ENCODE data around the gene PTPRT.

Gene PTPRT

GRCh38 chr20:42974347-42974746 lies 215.4 kb downstream of the PTPRT start:
- no peak for DNase-seq (ENCODE audit: low read depth in 2 of 2)

- no peak for DNase-seq (ENCODE audit: low read depth in 2 of 2)
These were observed 217.1 kb downstream of the PTPRT start for GRCh38 chr20:42972591-42972990.

- no peak for DNase-seq (ENCODE audit: low read depth in 2 of 2)
These were observed 221.0 kb downstream of the PTPRT start for GRCh38 chr20:42968746-42969145.

- no peak for DNase-seq (ENCODE audit: low read depth in 2 of 2)
These were observed 225.9 kb downstream of the PTPRT start for GRCh38 chr20:42963796-42964195.

GRCh38 chr20:42961771-42962170 lies 227.9 kb downstream of the PTPRT start:
- no peak for DNase-seq (ENCODE audit: low read depth in 2 of 2)

- no peak for DNase-seq (ENCODE audit: low read depth in 2 of 2)
These were observed 229.7 kb downstream of the PTPRT start for GRCh38 chr20:42959996-42960395.

- no peak for DNase-seq (ENCODE audit: low read depth in 2 of 2)
These were observed 231.2 kb downstream of the PTPRT start for GRCh38 chr20:42958367-42959069.

- DNase-seq (ENCODE audit: low read depth in 2 of 2), result no peak
These were observed 232.0 kb downstream of the PTPRT start for GRCh38 chr20:42957704-42958095.

- no peak for DNase-seq (ENCODE audit: low read depth in 2 of 2)
These were observed 232.5 kb downstream of the PTPRT start for GRCh38 chr20:42957018-42957703.

GRCh38 chr20:42955713-42956112 lies 234.0 kb downstream of the PTPRT start:
- no peak for DNase-seq (ENCODE audit: low read depth in 2 of 2)

- DNase-seq (ENCODE audit: low read depth in 2 of 2), result no peak
These were observed 234.8 kb downstream of the PTPRT start for GRCh38 chr20:42954951-42955350.

GRCh38 chr20:42949950-42950349 lies 239.8 kb downstream of the PTPRT start:
- no peak for DNase-seq (ENCODE audit: low read depth in 2 of 2)

GRCh38 chr20:42945234-42945994 lies 244.3 kb downstream of the PTPRT start:
- no peak for DNase-seq (ENCODE audit: low read depth in 2 of 2)

GRCh38 chr20:42941629-42942028 lies 248.1 kb downstream of the PTPRT start:
- DNase-seq (ENCODE audit: low read depth in 2 of 2), result no peak

- DNase-seq (ENCODE audit: low read depth in 2 of 2), result no peak
These were observed 251.1 kb downstream of the PTPRT start for GRCh38 chr20:42938441-42939205.

- DNase-seq (ENCODE audit: low read depth in 2 of 2), result no peak
These were observed 253.2 kb downstream of the PTPRT start for GRCh38 chr20:42936482-42936881.

GRCh38 chr20:42924215-42924614 lies 265.5 kb downstream of the PTPRT start:
- DNase-seq (ENCODE audit: low read depth in 2 of 2), result no peak

- DNase-seq (ENCODE audit: low read depth in 2 of 2), result no peak
These were observed 266.3 kb downstream of the PTPRT start for GRCh38 chr20:42923348-42923918.

- DNase-seq (ENCODE audit: low read depth in 2 of 2), result no peak
These were observed 268.9 kb downstream of the PTPRT start for GRCh38 chr20:42920776-42921175.

- no peak for DNase-seq (ENCODE audit: low read depth in 2 of 2)
These were observed 270.4 kb downstream of the PTPRT start for GRCh38 chr20:42919316-42919715.

GRCh38 chr20:42915081-42915480 lies 274.6 kb downstream of the PTPRT start:
- no peak for DNase-seq (ENCODE audit: low read depth in 2 of 2)

- no peak for DNase-seq (ENCODE audit: low read depth in 2 of 2)
These were observed 275.4 kb downstream of the PTPRT start for GRCh38 chr20:42914302-42914701.
